Measurements from ENCODE around the gene TNIP2.
A peak's percentile ranks its signal among the peaks of the same experiment; 100 is the strongest.

Gene TNIP2

DNA sequence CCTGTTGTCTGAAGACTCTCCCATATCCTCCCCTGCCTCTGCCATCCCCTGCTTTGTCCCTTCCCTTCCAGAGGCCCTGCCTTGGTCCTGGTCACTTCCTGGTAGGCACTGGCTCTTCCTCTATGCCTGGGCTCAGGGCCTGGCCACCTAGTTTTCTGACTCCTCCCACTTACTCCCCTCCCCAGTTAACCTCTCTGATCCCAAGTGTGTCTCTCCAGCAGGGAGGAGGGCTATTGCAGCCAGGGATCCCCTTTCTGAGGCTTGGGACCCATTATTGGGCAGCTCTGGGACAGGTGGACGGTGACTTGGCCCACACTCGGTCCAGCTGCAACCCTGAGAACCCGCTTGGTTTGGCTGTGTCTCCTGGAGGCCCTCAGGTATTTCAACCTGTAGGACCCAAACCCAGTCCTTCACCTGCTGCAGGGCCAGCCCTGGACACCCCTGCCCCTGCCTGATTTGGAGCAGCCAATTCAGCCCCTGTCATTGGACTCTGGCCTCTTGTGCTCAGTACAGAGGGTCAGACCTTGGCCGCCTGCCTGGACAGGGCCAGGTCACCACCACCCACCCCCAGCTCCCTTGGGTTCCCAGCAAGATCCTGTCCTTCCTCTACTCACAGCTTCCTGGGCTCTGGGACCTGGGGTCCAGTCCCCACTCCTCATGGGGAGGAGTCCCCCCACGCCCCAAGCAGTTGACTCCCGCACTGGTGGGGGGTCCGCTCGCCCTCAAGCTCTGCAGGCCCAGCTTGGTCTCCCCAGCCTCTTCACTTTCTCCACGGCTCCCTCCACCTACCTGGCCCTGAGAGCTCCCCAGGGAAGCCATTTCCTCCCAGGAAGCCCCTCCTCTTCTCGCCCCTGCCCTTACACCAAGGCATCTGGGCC, 35.6 kb upstream of the TNIP2 start:
- Histone ChIP-seq H3K4me1 (peaks cover 0 to 55% (median 48%) of the 10 kb centered on the region in 4 donors), H3K27me3 (no peaks in the 10 kb centered on the region), H3K36me3 (no peaks in the 10 kb centered on the region), H3K27ac (peak overlapping the region; percentile 51 to 58), H3K9me3 (no peaks in the 10 kb centered on the region), H3K4me3 (no peak overlapping the region)
- peak; percentile 18 to 65 for DNase-seq
- TF ChIP-seq, protein P1, sequence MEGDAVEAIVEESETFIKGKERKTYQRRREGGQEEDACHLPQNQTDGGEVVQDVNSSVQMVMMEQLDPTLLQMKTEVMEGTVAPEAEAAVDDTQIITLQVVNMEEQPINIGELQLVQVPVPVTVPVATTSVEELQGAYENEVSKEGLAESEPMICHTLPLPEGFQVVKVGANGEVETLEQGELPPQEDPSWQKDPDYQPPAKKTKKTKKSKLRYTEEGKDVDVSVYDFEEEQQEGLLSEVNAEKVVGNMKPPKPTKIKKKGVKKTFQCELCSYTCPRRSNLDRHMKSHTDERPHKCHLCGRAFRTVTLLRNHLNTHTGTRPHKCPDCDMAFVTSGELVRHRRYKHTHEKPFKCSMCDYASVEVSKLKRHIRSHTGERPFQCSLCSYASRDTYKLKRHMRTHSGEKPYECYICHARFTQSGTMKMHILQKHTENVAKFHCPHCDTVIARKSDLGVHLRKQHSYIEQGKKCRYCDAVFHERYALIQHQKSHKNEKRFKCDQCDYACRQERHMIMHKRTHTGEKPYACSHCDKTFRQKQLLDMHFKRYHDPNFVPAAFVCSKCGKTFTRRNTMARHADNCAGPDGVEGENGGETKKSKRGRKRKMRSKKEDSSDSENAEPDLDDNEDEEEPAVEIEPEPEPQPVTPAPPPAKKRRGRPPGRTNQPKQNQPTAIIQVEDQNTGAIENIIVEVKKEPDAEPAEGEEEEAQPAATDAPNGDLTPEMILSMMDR (IDR thresholded peaks at IDR 0.05): no peak
- intact Hi-C loops (cut with DNase I; ENCODE audit: low total_unique reads): no loop called here

DNA sequence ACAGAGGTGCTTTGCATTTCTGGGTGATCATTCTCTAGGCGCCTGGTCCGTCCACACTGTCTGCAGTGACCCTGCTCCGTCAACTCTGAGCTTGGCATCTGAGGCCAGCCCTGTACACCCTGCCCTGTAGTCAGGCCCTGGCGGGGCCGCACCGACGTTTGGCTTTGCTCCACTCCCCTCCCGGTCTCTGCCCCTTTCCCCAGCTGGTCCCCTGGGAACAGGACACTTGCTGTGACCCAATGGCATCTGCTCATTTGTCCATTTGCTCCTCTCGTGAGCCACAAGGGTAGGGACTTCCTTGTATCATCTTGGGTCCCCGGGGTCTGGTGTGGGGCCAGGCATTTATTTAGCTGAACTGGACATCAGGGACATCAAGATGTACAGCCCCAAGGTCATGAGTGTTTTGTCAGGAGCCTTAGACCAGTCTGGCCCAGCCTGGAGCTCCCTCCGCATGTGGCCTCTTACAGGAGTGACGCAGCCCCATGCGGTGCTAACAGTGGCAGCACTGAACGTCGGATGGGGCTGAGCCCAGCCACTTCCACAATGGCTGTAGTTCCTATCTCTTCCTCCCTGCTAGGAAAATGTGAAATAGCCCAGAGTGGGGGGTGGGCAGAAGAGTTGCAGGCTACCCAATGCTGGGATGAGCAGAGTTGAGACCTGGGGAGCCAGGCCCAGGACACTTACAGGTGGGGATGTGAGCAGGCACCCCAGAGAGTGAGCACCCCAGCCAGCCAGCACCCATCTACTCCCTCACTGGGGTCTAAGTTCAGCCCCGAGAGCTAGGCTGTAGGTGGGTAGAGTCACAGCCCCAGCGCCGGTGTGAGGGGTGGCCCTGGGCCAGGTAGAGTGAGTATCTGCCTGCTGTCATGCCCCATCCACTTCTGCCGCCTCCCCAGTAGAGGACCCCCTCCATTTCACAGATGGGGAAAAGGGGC, 34.7 kb upstream of the TNIP2 start:
- no peak overlapping the region for H3K4me3 ChIP-seq
- peak; percentile 21 to 64 for DNase-seq
- no peaks in the 10 kb centered on the region for H3K9me3 ChIP-seq
- peaks cover 0 to 50% (median 45%) of the 10 kb centered on the region in 4 donors for H3K4me1 ChIP-seq
- no peaks in the 10 kb centered on the region for H3K36me3 ChIP-seq
- H3K27me3 ChIP-seq: no peaks in the 10 kb centered on the region
- H3K27ac ChIP-seq: peak overlapping the region; percentile 30 to 58
- intact Hi-C loops (cut with DNase I; ENCODE audit: low total_unique reads): no loop called here
- TF ChIP-seq, protein P1 (IDR thresholded peaks at IDR 0.05): no peak

DNA sequence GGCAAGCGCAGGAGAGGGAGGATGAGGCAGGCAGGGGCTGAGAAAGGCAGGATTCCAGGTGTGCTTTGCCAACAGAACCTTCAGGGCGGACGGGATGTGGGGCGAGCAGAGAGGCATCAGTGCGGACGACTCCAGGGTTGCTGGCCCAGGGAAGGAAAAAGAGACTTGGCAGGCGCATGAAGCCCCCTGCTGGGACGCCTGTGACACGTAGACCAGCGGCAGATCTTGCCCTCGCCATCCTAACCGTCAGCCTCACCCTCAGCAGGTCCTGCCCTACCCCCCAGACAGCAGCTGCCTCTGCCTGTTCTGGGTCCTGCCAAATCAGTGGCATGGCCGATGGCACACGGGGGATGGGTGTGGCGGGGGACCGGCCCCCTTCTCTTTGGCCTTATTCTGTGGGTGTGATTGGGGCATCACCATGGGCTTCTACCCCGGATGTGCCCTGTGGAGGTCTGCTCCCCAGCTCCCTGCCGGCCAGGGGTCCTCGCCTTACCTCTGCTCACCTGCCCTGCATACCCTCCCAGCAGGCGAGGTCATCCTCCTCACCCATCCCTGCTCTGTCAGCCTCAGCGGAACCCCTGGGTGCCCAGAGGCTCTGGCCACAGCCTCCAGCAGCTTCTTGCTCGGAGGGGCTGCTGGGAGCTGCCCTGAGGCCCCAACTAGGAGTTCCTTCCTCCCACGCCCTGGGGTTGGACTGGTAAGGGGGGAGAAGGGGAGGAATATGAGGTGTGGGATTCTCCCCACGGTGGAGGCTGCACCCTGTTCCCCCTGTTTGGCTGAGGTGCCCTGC, 33.9 kb upstream of the TNIP2 start:
- Histone ChIP-seq H3K27me3 (no peaks in the 10 kb centered on the region), H3K36me3 (no peaks in the 10 kb centered on the region), H3K4me1 (peaks cover 0 to 46% (median 37%) of the 10 kb centered on the region in 4 donors), H3K4me3 (no peak overlapping the region), H3K27ac (no peak overlapping the region), H3K9me3 (no peaks in the 10 kb centered on the region)
- TF ChIP-seq, protein P1 (IDR thresholded peaks at IDR 0.05): no peak
- intact Hi-C loops (cut with DNase I; ENCODE audit: low total_unique reads): no loop called here
- DNase-seq: peak; percentile 12 to 51

DNA sequence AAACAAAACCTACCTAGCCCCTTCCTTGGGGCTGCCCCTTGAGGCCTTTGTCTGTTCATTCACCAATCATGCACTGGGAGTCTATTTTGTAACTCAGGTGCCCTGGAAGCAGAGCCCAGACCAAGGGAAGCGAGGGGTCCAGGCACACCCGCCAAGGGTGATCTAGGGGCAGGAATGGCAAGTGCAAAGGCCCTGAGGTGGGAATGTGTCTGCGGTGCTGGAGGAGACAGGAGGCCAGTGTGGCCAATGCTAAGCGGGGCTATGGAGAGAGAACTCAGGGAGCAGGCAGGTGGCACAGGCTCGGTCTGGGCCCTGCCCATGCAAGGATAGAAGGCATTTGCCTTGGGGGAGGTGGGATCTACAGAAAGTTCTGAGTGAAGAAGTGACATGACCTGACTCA, 33.2 kb upstream of the TNIP2 start:
- peaks cover 0 to 39% (median 30%) of the 10 kb centered on the region in 4 donors for H3K4me1 ChIP-seq
- intact Hi-C loops (cut with DNase I; ENCODE audit: low total_unique reads): no loop called here

More for the DNA sequence above, 33.2 kb upstream of the TNIP2 start:
- H3K9me3 ChIP-seq: no peaks in the 10 kb centered on the region
- H3K36me3 ChIP-seq: no peaks in the 10 kb centered on the region
- TF ChIP-seq, protein P1 (IDR thresholded peaks at IDR 0.05): no peak
- H3K27me3 ChIP-seq: no peaks in the 10 kb centered on the region
- H3K4me3 ChIP-seq: no peak overlapping the region
- peak; percentile 9 to 33 for DNase-seq
- no peak overlapping the region for H3K27ac ChIP-seq

Measured in tibial artery (tissue), 4 donors.